GM18520 (cell line): ENCODE data around the gene DRD4.

ENCODE experiments used
- ATAC-seq: cut with Tn5 transposase; IDR thresholded peaks from one replicate; pipeline ENCODE4 v1.9.1; 2021; ENCODE audit not compliant: unreplicated experiment

Gene DRD4

GRCh38 chr11:609341-609811 lies 27.7 kb upstream of the DRD4 start:
- ATAC-seq: no peak

GRCh38 chr11:610146-610801 lies 26.8 kb upstream of the DRD4 start:
- ATAC-seq: no peak

GRCh38 chr11:611001-611996 lies 25.8 kb upstream of the DRD4 start:
- ATAC-seq: no peak

- ATAC-seq: no peak
These were observed 24.7 kb upstream of the DRD4 start for GRCh38 chr11:612201-612960.

- no peak for ATAC-seq
These were observed 24.1 kb upstream of the DRD4 start for GRCh38 chr11:612961-613300.

- ATAC-seq: no peak
These were observed 23.6 kb upstream of the DRD4 start for GRCh38 chr11:613369-613968.

- ATAC-seq: no peak
These were observed 22.9 kb upstream of the DRD4 start for GRCh38 chr11:614021-614622.

- no peak for ATAC-seq
These were observed 22.2 kb upstream of the DRD4 start for GRCh38 chr11:614623-615503.

GRCh38 chr11:615504-616319 lies 21.4 kb upstream of the DRD4 start, which contains the start of gene IRF7:
TSS of gene IRF7 (minus strand) at chr11:615950. CDS start at chr11:615364, 586 bp downstream.
- ATAC-seq: peak; percentile 66

- no peak for ATAC-seq
These were observed 20.5 kb upstream of the DRD4 start for GRCh38 chr11:616320-617198.

GRCh38 chr11:617199-617911 lies 19.7 kb upstream of the DRD4 start:
- ATAC-seq: no peak

- ATAC-seq: no peak
These were observed 19.0 kb upstream of the DRD4 start for GRCh38 chr11:617912-618682.

GRCh38 chr11:618856-619627 lies 18.0 kb upstream of the DRD4 start:
- ATAC-seq: no peak

- no peak for ATAC-seq
These were observed 17.4 kb upstream of the DRD4 start for GRCh38 chr11:619628-620050.

GRCh38 chr11:620201-620600 lies 16.9 kb upstream of the DRD4 start:
- ATAC-seq: no peak
